ENCODE results near the gene SEMA4B. TPM values are rescaled to one million over a fixed set of nuclear protein-coding genes. Genes with fewer than 3 reads are reported as not detected.

The SEMA4B gene
- total and polyA plus RNA-seq, 9 of the 15 experiments (the other 6 are each of a cell fraction or from before 2014, with no cell fraction given): 1.3 to 33.6 (median 11.0) TPM

GRCh38 chr15:90211009-90211408, 9.9 kb downstream of the SEMA4B start:
- Histone ChIP-seq H3K27ac (ENCODE audit: extremely low read depth, low read depth, low read length) (no peak overlapping the region), H3K36me3 (ENCODE audit: control insufficient read depth, insufficient read depth, low read length) (peaks cover 72% of the 10 kb centered on the region; the same call in 2 of the 3 replicates), H3K79me2 (ENCODE audit: control insufficient read depth, insufficient read depth, low read length) (peaks cover 72% of the 10 kb centered on the region), H4K20me1 (replicated peaks; ENCODE audit: control insufficient read depth, insufficient read depth, low read length) (no peaks in the 10 kb centered on the region; the same call in none of the 2 replicates), H3K4me2 (ENCODE audit: insufficient read depth, low read length) (no peak overlapping the region), H3K4me3 (no peak overlapping the region), H3K4me1 (replicated peaks in 1 of 2; ENCODE audit: control insufficient read depth in 2 of 2, insufficient read depth in 2 of 2, low read length in 2 of 2) (peaks cover 10 to 39% of the 10 kb centered on the region in 2 experiments; a peak in 4 of 5 replicates), H3K27me3 (ENCODE audit: control insufficient read depth in 2 of 2, insufficient read depth in 2 of 2, low read length in 2 of 2) (no peaks in the 10 kb centered on the region), H3K9ac (ENCODE audit: insufficient read depth in 1 of 2, low read depth in 2 of 2, low read length in 2 of 2) (peak overlapping the region in 1 of 2 experiments; percentile 80; a peak in 2 of 4 replicates), H3K9me1 (ENCODE audit: control insufficient read depth, insufficient read depth, low read length) (no peaks in the 10 kb centered on the region), H2AFZ (ENCODE audit: low read depth, low read length) (no peak overlapping the region), H3K9me3 (replicated peaks; ENCODE audit: control insufficient read depth, insufficient read depth, low read depth, low read length) (no peaks in the 10 kb centered on the region)
- no peak for TF ChIP-seq TAF1 (IDR thresholded peaks at IDR 0.05; ENCODE audit: control insufficient read depth, extremely low read depth, insufficient read depth, low read length, severe bottlenecking)
- no peak for TF ChIP-seq PML (IDR thresholded peaks at IDR 0.05; ENCODE audit: low read length)
- TF ChIP-seq POLR2G (IDR thresholded peaks at IDR 0.05; ENCODE audit: low read depth, low read length): 0 out of 2 replicates have a peak, but pooled peaks have one; percentile 10
- no TSS peak for BruUV-seq (replicated peaks)
- ChIA-PET CTCF (ENCODE audit: low intra/inter-chr PET ratio) (no interaction called here), POLR2A (no interaction called here)
- in situ Hi-C loops (cut with MboI) (no loop called here), intact Hi-C loops (cut with micrococcal nuclease) (no loop called here)
- DNase-seq (ENCODE audit: extremely low read depth in 1 of 4, low spot score in 3 of 4) (no peak), FAIRE-seq (no peak), ATAC-seq (no peak)
- WGBS (ENCODE audit: insufficient coverage, low coverage, missing lambda C conversion rate): 82% methylated on average over 8 of the region's 9 CpGs

GRCh38 chr15:90211440-90212143, 10.5 kb downstream of the SEMA4B start:
- DNase-seq (ENCODE audit: extremely low read depth in 1 of 4, low spot score in 3 of 4) (peak in 2 of 4 experiments; percentile 29 to 33), ATAC-seq (no peak; the same call in 1 of the 3 replicates), FAIRE-seq (no peak)
- H3K4me3 ChIP-seq: no peak overlapping the region
- H3K27ac ChIP-seq (ENCODE audit: extremely low read depth, low read depth, low read length): no peak overlapping the region
- POLR2A ChIA-PET: no interaction called here
- H4K20me1 ChIP-seq (replicated peaks; ENCODE audit: control insufficient read depth, insufficient read depth, low read length): no peaks in the 10 kb centered on the region; the same call in none of the 2 replicates
- in situ Hi-C loops (cut with MboI) (no loop called here), intact Hi-C loops (cut with micrococcal nuclease) (no loop called here)
- H2AFZ ChIP-seq (ENCODE audit: low read depth, low read length): no peak overlapping the region
- no peaks in the 10 kb centered on the region for H3K27me3 ChIP-seq (ENCODE audit: control insufficient read depth in 2 of 2, insufficient read depth in 2 of 2, low read length in 2 of 2)
- CTCF ChIA-PET (ENCODE audit: low intra/inter-chr PET ratio): no interaction called here
- no peaks in the 10 kb centered on the region for H3K9me3 ChIP-seq (replicated peaks; ENCODE audit: control insufficient read depth, insufficient read depth, low read depth, low read length)
- H3K79me2 ChIP-seq (ENCODE audit: control insufficient read depth, insufficient read depth, low read length): peaks cover 66% of the 10 kb centered on the region
- TF ChIP-seq ARNT (IDR thresholded peaks at IDR 0.05): no peak
- no peak for TF ChIP-seq NCOA2 (IDR thresholded peaks at IDR 0.05; ENCODE audit: partially characterized antibody in 2 of 2)
- 0 out of 2 replicates have a peak, but pooled peaks have one; percentile 18 for TF ChIP-seq FOSL1 (tag; conservative IDR thresholded peaks at IDR 0.05)
- TF ChIP-seq POLR2G (IDR thresholded peaks at IDR 0.05; ENCODE audit: low read depth, low read length): 0 out of 2 replicates have a peak, but pooled peaks have one; percentile 10
- no peak for TF ChIP-seq SNRNP70 (optimal IDR thresholded peaks at IDR 0.05; ENCODE audit: low read depth, low read length)
- TF ChIP-seq EGR1 (conservative IDR thresholded peaks at IDR 0.05): no peak
- no peak for TF ChIP-seq ETV6 (IDR thresholded peaks at IDR 0.05; ENCODE audit: borderline replicate concordance in 1 of 2, low read depth in 2 of 2, low read length in 1 of 2)
- TF ChIP-seq ETV6 (CRISPR knock-in tag; IDR thresholded peaks at IDR 0.05; ENCODE audit: borderline replicate concordance): 0 out of 2 replicates have a peak, but pooled peaks have one; percentile 26
- TF ChIP-seq KLF16 (IDR thresholded peaks at IDR 0.05): no peak
- 87% methylated on average over 12 of the region's 13 CpGs for WGBS (ENCODE audit: insufficient coverage, low coverage, missing lambda C conversion rate)
- no peak overlapping the region for H3K4me2 ChIP-seq (ENCODE audit: insufficient read depth, low read length)
- H3K36me3 ChIP-seq (ENCODE audit: control insufficient read depth, insufficient read depth, low read length): peaks cover 69% of the 10 kb centered on the region; the same call in 2 of the 3 replicates
- peak overlapping the region in 1 of 2 experiments; percentile 80; a peak in 2 of 4 replicates for H3K9ac ChIP-seq (ENCODE audit: insufficient read depth in 1 of 2, low read depth in 2 of 2, low read length in 2 of 2)
- no TSS peak for BruUV-seq (replicated peaks)
- peaks cover 10 to 35% of the 10 kb centered on the region in 2 experiments; a peak in 4 of 5 replicates for H3K4me1 ChIP-seq (replicated peaks in 1 of 2; ENCODE audit: control insufficient read depth in 2 of 2, insufficient read depth in 2 of 2, low read length in 2 of 2)
- H3K9me1 ChIP-seq (ENCODE audit: control insufficient read depth, insufficient read depth, low read length): no peaks in the 10 kb centered on the region
